ENCODE data around the gene HLA-DRB1. TPM values are rescaled to one million over a fixed set of nuclear protein-coding genes. Genes with fewer than 3 reads are reported as not detected.

HLA-DRB1 gene
- total and polyA plus RNA-seq, 10 donors: 158 to 779 (median 430) TPM

- Histone ChIP-seq H3K36me3 (no peaks in the 10 kb centered on the region), H3K4me3 (no peak overlapping the region), H3K27me3 (replicated peaks in 1 of 7) (no peaks in the 10 kb centered on the region), H3K9me3 (no peaks in the 10 kb centered on the region), H3K27ac (no peak overlapping the region), H3K4me1 (no peaks in the 10 kb centered on the region)
- TF ChIP-seq CTCF (IDR thresholded peaks at IDR 0.05 in 8 of 11, conservative IDR thresholded peaks at IDR 0.05 in 3 of 11) (no peak), POLR2AphosphoS5 (IDR thresholded peaks at IDR 0.05) (no peak), POLR2A (IDR thresholded peaks at IDR 0.05) (no peak)
- WGBS, 5 donors: 76 to 85% methylated on average over 2 of the region's 2 CpGs; no CpG with 5 or more reads in 3 of the 5 donors
- intact Hi-C loops (cut with DNase I; ENCODE audit: low total_unique reads): no loop called here
- DNase-seq: no peak
Measured at GRCh38 chr6:32562940-32563339, 26.7 kb downstream of the HLA-DRB1 start.

GRCh38 chr6:32559747-32560146, 29.9 kb downstream of the HLA-DRB1 start:
- no peaks in the 10 kb centered on the region for H3K27me3 ChIP-seq (replicated peaks in 1 of 7)
- no peaks in the 10 kb centered on the region for H3K4me1 ChIP-seq
- intact Hi-C loops (cut with DNase I; ENCODE audit: low total_unique reads): no loop called here
- H3K9me3 ChIP-seq: no peaks in the 10 kb centered on the region
- no peaks in the 10 kb centered on the region for H3K36me3 ChIP-seq
- 81 to 98% methylated on average over 7 of the region's 7 CpGs; no CpG with 5 or more reads in 3 of the 5 donors for WGBS, 5 donors
- TF ChIP-seq POLR2A (IDR thresholded peaks at IDR 0.05): no peak
- no peak for TF ChIP-seq POLR2AphosphoS5 (IDR thresholded peaks at IDR 0.05)
- TF ChIP-seq CTCF (IDR thresholded peaks at IDR 0.05 in 8 of 11, conservative IDR thresholded peaks at IDR 0.05 in 3 of 11): no peak
- H3K27ac ChIP-seq: no peak overlapping the region
- DNase-seq: no peak
- H3K4me3 ChIP-seq: no peak overlapping the region

GRCh38 chr6:32558426-32559057, 31.1 kb downstream of the HLA-DRB1 start:
- 34 to 63% (median 41%) methylated on average over 9 to 13 of the region's 13 CpGs for WGBS, 5 donors
- no peak for TF ChIP-seq CTCF (IDR thresholded peaks at IDR 0.05 in 8 of 11, conservative IDR thresholded peaks at IDR 0.05 in 3 of 11)
- TF ChIP-seq POLR2A (IDR thresholded peaks at IDR 0.05): no peak
- TF ChIP-seq POLR2AphosphoS5 (IDR thresholded peaks at IDR 0.05): no peak
- no peak overlapping the region for H3K4me3 ChIP-seq
- DNase-seq: no peak
- intact Hi-C loops (cut with DNase I; ENCODE audit: low total_unique reads): no loop called here
- H3K27me3 ChIP-seq (replicated peaks in 1 of 7): no peaks in the 10 kb centered on the region
- no peak overlapping the region for H3K27ac ChIP-seq
- H3K9me3 ChIP-seq: no peaks in the 10 kb centered on the region
- H3K36me3 ChIP-seq: no peaks in the 10 kb centered on the region
- no peaks in the 10 kb centered on the region for H3K4me1 ChIP-seq

GRCh38 chr6:32554116-32554965, 35.3 kb downstream of the HLA-DRB1 start:
- Histone ChIP-seq H3K4me1 (no peaks in the 10 kb centered on the region), H3K36me3 (no peaks in the 10 kb centered on the region), H3K4me3 (no peak overlapping the region), H3K27me3 (replicated peaks in 1 of 7) (no peaks in the 10 kb centered on the region), H3K9me3 (no peaks in the 10 kb centered on the region), H3K27ac (no peak overlapping the region)
- intact Hi-C loops (cut with DNase I; ENCODE audit: low total_unique reads): no loop called here
- DNase-seq: no peak
- TF ChIP-seq POLR2AphosphoS5 (IDR thresholded peaks at IDR 0.05) (no peak), CTCF (IDR thresholded peaks at IDR 0.05 in 8 of 11, conservative IDR thresholded peaks at IDR 0.05 in 3 of 11) (no peak), POLR2A (IDR thresholded peaks at IDR 0.05) (no peak)
- WGBS, 5 donors: 45 to 78% (median 63%) methylated on average over 6 to 9 of the region's 9 CpGs; no CpG with 5 or more reads in 1 of the 5 donors

Data from spleen (tissue), 11 donors.